Measurements from ENCODE around the gene ADAMTS10. TPM values are rescaled to one million over a fixed set of nuclear protein-coding genes. Genes with fewer than 3 reads are reported as not detected.

Gene ADAMTS10
- total RNA-seq, 4 donors from 2014 or later = 5.2 to 62.8 (median 20.7) TPM

DNA sequence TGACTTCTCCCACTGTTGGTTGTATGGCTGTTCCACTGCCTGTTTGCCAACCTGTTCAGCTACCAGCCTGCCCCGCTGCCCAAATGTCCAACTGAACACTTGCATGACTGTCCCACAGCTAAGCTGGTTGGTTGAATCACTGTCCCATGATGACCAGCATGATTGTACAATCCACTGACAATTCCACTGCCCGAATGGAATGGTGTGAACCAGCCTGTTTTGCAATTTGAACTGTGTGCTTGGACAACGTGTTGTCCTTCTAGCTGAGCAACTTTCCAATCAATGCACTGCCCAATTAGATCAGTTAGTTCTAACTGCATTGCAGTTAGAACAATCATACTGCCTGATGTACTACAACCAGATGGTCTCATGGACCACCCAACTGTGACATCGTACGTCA is 8.7 kb downstream of the ADAMTS10 start:
- no peak for DNase-seq
- Histone ChIP-seq H3K27me3 (no peaks in the 10 kb centered on the region), H3K4me3 (no peak overlapping the region), H3K4me1 (no peaks in the 10 kb centered on the region), H3K9me3 (no peaks in the 10 kb centered on the region), H3K27ac (no peak overlapping the region), H3K36me3 (no peaks in the 10 kb centered on the region)
- intact Hi-C loops (cut with DNase I; ENCODE audit: low total_unique reads) = no loop called here
- in situ Hi-C loops (cut with MboI; ENCODE audit: low pct_ligation_motif_present in 1 of 4, low pct_unique_long_range_greater_than_20kb in 1 of 4, low sequenced_read_pairs in 3 of 4) = no loop called here
- TF ChIP-seq POLR2AphosphoS5 (IDR thresholded peaks at IDR 0.05) (no peak), EP300 (IDR thresholded peaks at IDR 0.05; ENCODE audit: low read depth) (no peak), POLR2A (IDR thresholded peaks at IDR 0.05) (no peak)
- TF ChIP-seq, protein P1, sequence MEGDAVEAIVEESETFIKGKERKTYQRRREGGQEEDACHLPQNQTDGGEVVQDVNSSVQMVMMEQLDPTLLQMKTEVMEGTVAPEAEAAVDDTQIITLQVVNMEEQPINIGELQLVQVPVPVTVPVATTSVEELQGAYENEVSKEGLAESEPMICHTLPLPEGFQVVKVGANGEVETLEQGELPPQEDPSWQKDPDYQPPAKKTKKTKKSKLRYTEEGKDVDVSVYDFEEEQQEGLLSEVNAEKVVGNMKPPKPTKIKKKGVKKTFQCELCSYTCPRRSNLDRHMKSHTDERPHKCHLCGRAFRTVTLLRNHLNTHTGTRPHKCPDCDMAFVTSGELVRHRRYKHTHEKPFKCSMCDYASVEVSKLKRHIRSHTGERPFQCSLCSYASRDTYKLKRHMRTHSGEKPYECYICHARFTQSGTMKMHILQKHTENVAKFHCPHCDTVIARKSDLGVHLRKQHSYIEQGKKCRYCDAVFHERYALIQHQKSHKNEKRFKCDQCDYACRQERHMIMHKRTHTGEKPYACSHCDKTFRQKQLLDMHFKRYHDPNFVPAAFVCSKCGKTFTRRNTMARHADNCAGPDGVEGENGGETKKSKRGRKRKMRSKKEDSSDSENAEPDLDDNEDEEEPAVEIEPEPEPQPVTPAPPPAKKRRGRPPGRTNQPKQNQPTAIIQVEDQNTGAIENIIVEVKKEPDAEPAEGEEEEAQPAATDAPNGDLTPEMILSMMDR (IDR thresholded peaks at IDR 0.05) = no peak
- 79 to 87% methylated on average over 3 to 5 of the region's 5 CpGs for WGBS, 2 donors (ENCODE audit: low coverage in 1 of 2)

DNA sequence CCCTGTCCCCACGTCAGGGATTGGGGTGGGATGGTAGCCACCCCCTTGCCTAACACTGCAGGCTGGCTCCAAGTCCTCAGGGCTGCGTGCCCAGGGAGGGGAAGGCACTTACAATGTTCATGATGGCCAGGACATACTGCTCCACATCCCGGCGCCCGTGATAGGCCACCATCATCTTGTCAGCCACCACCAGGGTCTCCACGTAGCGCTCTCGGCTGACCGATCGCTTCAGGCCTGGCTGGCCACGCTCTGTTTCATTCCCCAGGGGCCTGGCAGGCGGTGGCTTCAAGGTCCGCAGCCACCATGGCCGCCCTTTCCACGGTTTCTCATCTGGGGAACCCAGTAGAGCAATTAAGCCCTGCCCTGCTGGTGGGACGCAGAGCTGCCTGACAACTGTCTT is 9.7 kb downstream of the ADAMTS10 start:
- Histone ChIP-seq H3K9me3 (no peaks in the 10 kb centered on the region), H3K4me3 (no peak overlapping the region), H3K4me1 (no peaks in the 10 kb centered on the region), H3K27ac (no peak overlapping the region), H3K36me3 (no peaks in the 10 kb centered on the region), H3K27me3 (no peaks in the 10 kb centered on the region)
- DNase-seq = no peak
- WGBS, 2 donors (ENCODE audit: low coverage in 1 of 2) = 87 to 95% methylated on average over 4 to 16 of the region's 16 CpGs
- in situ Hi-C loops (cut with MboI; ENCODE audit: low pct_ligation_motif_present in 1 of 4, low pct_unique_long_range_greater_than_20kb in 1 of 4, low sequenced_read_pairs in 3 of 4) = no loop called here
- intact Hi-C loops (cut with DNase I; ENCODE audit: low total_unique reads) = no loop called here
- TF ChIP-seq POLR2A (IDR thresholded peaks at IDR 0.05) (no peak), POLR2AphosphoS5 (IDR thresholded peaks at IDR 0.05) (no peak), EP300 (IDR thresholded peaks at IDR 0.05; ENCODE audit: low read depth) (no peak)
- TF ChIP-seq, protein P1 (IDR thresholded peaks at IDR 0.05) = no peak

DNA sequence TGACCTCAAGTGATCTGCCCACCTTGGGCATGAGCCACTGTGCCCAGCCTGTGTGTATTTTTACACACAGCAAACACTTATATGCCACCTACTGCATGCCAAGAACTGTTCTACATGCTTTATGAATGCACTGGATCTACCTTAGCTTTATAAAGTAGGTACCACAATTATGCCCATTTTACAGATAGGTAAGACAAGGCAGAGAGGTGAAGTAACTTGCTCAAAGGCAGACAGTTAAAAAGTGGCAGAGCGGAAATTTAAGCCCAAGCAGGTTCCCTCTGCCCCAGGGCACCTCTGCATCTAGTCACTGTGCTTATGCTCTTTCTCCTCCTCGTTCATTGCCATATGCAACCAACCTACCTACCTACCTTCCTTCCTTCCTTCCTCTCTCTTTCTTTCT is 10.5 kb downstream of the ADAMTS10 start:
- TF ChIP-seq EP300 (IDR thresholded peaks at IDR 0.05; ENCODE audit: low read depth) (no peak), POLR2AphosphoS5 (IDR thresholded peaks at IDR 0.05) (no peak), POLR2A (IDR thresholded peaks at IDR 0.05) (no peak)
- TF ChIP-seq, protein P1 (IDR thresholded peaks at IDR 0.05) = no peak
- H3K27ac ChIP-seq = no peak overlapping the region
- DNase-seq = no peak
- in situ Hi-C loops (cut with MboI; ENCODE audit: low pct_ligation_motif_present in 1 of 4, low pct_unique_long_range_greater_than_20kb in 1 of 4, low sequenced_read_pairs in 3 of 4) (no loop called here), intact Hi-C loops (cut with DNase I; ENCODE audit: low total_unique reads) (no loop called here)
- WGBS, 2 donors (ENCODE audit: low coverage in 1 of 2) = 89 to 100% methylated on average over 2 of the region's 2 CpGs
- no peak overlapping the region for H3K4me3 ChIP-seq
- H3K36me3 ChIP-seq = no peaks in the 10 kb centered on the region
- no peaks in the 10 kb centered on the region for H3K27me3 ChIP-seq
- H3K4me1 ChIP-seq = no peaks in the 10 kb centered on the region
- no peaks in the 10 kb centered on the region for H3K9me3 ChIP-seq

DNA sequence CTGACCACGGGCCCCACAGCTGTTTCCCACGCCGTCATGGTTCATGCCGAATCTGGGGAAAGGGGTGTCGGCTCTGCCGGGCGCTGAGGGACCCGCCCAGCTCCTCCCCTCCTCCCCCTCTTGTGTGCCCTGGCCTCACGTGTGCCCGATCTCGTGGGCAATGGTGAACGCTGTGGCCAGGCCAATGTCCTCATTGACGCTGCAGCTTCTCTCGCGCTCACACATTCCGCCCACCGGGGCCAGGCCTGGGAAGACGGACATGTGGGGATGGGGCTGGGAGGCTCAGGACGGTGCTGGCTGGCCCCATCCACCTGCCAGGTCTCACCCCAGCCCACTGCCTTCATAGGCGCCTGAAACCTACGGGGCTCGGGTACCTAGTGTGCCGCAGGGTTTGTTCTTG is 14.3 kb downstream of the ADAMTS10 start:
- Histone ChIP-seq H3K4me3 (no peak overlapping the region), H3K36me3 (no peaks in the 10 kb centered on the region), H3K9me3 (no peaks in the 10 kb centered on the region), H3K27me3 (peaks cover 4% of the 10 kb centered on the region), H3K4me1 (peaks cover 0 to 15% (median 6%) of the 10 kb centered on the region in 4 donors), H3K27ac (no peak overlapping the region)
- in situ Hi-C loops (cut with MboI; ENCODE audit: low pct_ligation_motif_present in 1 of 4, low pct_unique_long_range_greater_than_20kb in 1 of 4, low sequenced_read_pairs in 3 of 4) (no loop called here), intact Hi-C loops (cut with DNase I; ENCODE audit: low total_unique reads) (no loop called here)
- no peak for DNase-seq
- WGBS, 2 donors (ENCODE audit: low coverage in 1 of 2) = 83% methylated on average over 23 of the region's 23 CpGs; no CpG with 5 or more reads in 1 of the 2 donors
- TF ChIP-seq POLR2AphosphoS5 (IDR thresholded peaks at IDR 0.05) (no peak), EP300 (IDR thresholded peaks at IDR 0.05; ENCODE audit: low read depth) (no peak), POLR2A (IDR thresholded peaks at IDR 0.05) (no peak)
- TF ChIP-seq, protein P1 (IDR thresholded peaks at IDR 0.05) = no peak
